Ishikawa (cell line): ENCODE data around the gene ORAI2.

Experiments
- CEBPB ChIP-seq: IDR thresholded peaks from 2 replicates; pipeline ENCODE4 v1.6.1; 2012
- CREB1 ChIP-seq: IDR thresholded peaks from 2 replicates; pipeline ENCODE4 v1.6.1; 2012; ENCODE audit warnings: low read depth
- EGR1 ChIP-seq: IDR thresholded peaks from 2 replicates; pipeline ENCODE4 v1.6.1; 2012
- EP300 ChIP-seq: IDR thresholded peaks from 2 replicates; pipeline ENCODE4 v1.6.1; 2012; ENCODE audit warnings: borderline replicate concordance
- NFIC ChIP-seq: IDR thresholded peaks from 2 replicates; pipeline ENCODE4 v1.6.1; 2012
- RAD21 ChIP-seq: IDR thresholded peaks from 2 replicates; pipeline ENCODE4 v1.6.1; 2012; ENCODE audit warnings: low read depth
- REST ChIP-seq: IDR thresholded peaks from 2 replicates; pipeline ENCODE4 v1.6.1; 2012; ENCODE audit warnings: low read depth, mild to moderate bottlenecking
- TAF1 ChIP-seq: IDR thresholded peaks from 2 replicates; pipeline ENCODE4 v1.6.1; 2012; ENCODE audit warnings: low read depth, mild to moderate bottlenecking
- USF1 ChIP-seq: IDR thresholded peaks from 2 replicates; pipeline ENCODE4 v1.6.1; 2012
- YY1 ChIP-seq: IDR thresholded peaks from 2 replicates; pipeline ENCODE4 v1.6.1; 2012; ENCODE audit warnings: low read depth
- TF ChIP-seq, protein P1 (sequence below): IDR thresholded peaks from 2 replicates; pipeline ENCODE4 v1.6.1; 2012

- TF ChIP-seq TAF1 = no peak
- TF ChIP-seq RAD21 = no peak
- TF ChIP-seq, protein P1, sequence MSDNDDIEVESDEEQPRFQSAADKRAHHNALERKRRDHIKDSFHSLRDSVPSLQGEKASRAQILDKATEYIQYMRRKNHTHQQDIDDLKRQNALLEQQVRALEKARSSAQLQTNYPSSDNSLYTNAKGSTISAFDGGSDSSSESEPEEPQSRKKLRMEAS = no peak
- TF ChIP-seq USF1 = no peak
- no peak for TF ChIP-seq CREB1
- TF ChIP-seq YY1 = no peak
- TF ChIP-seq NFIC = no peak
- TF ChIP-seq EP300 = no peak
- no peak for TF ChIP-seq EGR1
- TF ChIP-seq REST = no peak
- TF ChIP-seq CEBPB = no peak
Measured at GRCh38 chr7:102392330-102392729, 41.0 kb upstream of the ORAI2 start.
